Breast epithelium (tissue), 4 donors: ENCODE results near the gene NUFIP2. TPM values are rescaled to one million over a fixed set of nuclear protein-coding genes. Genes with fewer than 3 reads are reported as not detected.
"Not testable (repeated sequence)": the region's sequence is repeated elsewhere in the genome, so short reads cannot be mapped to it uniquely, and the experiment has no call there.

ENCODE experiments used
- DNase-seq, 2 donors: peaks; one replicate each; pipeline ENCODE4 v3.0.0-alpha.2; 2019; ENCODE audit warnings: low spot score in 2 of 2
- H3K27ac ChIP-seq, 2 donors: fragments of 200-600 bp; sonication (generic) in 1 of 2; one replicate each; pipeline ENCODE4 v1.5.1; 2016 to 2019; ENCODE audit warnings: mild to moderate bottlenecking in 1 of 2
- H3K27me3 ChIP-seq, 2 donors: fragments of 200-600 bp; sonication (generic) in 1 of 2; one replicate each; pipeline versions ENCODE4 v1.5.1 to v1.6.0; 2017 to 2019; ENCODE audit warnings: control low read depth in 1 of 2, mild to moderate bottlenecking in 1 of 2
- H3K36me3 ChIP-seq: fragments of 200-600 bp; one replicate; pipeline ENCODE4 v1.5.1; 2019
- H3K4me1 ChIP-seq, 2 donors: fragments of 200-600 bp; sonication (generic); one replicate each; pipeline ENCODE4 v1.5.1; 2016 to 2019; ENCODE audit warnings: control low read depth in 1 of 2
- H3K4me3 ChIP-seq, 3 donors: fragments of 200-600 bp; sonication (generic); 1 replicate in 2 of 3; 2 replicates in 1 of 3; pipeline ENCODE4 v1.5.1; 2016 to 2019; ENCODE audit warnings: mild to moderate bottlenecking in 3 of 3, moderate library complexity in 2 of 3
- H3K9me3 ChIP-seq, 2 donors: fragments of 200-600 bp; sonication (generic) in 1 of 2; one replicate each; pipeline ENCODE4 v1.5.1; 2016 to 2019; ENCODE audit warnings: control low read depth in 1 of 2
- CTCF ChIP-seq, 3 donors: fragments of 450-650 bp; IDR thresholded peaks; one replicate each; pipeline ENCODE4 v1.5.1; 2016 to 2017; ENCODE audit warnings: antibody characterized with exemption in 3 of 3, mild to moderate bottlenecking in 3 of 3, moderate library complexity in 3 of 3
- POLR2A ChIP-seq: fragments of 450-650 bp; IDR thresholded peaks from one replicate; pipeline ENCODE4 v1.6.1; 2016; ENCODE audit warnings: antibody characterized with exemption, mild to moderate bottlenecking, moderate library complexity
- POLR2AphosphoS5 ChIP-seq, 3 donors: sonication (generic); formaldehyde crosslinking; IDR thresholded peaks; one replicate each; pipeline ENCODE4 v1.6.1; 2017; ENCODE audit warnings: antibody characterized with exemption in 3 of 3
- intact Hi-C: fragments of 100-400 bp; cut with DNase I; formaldehyde crosslinking; loops from one replicate; pipeline ENCODE4 v1.15.1; 2023; ENCODE audit warnings: low total_unique reads
- total RNA-seq, 3 donors: library from RNA; depleted of rRNA; stranded (reverse); fragments of >200 nt; gene quantifications; one replicate each; pipeline ENCODE4 v1.1.0, GENCODE V29; 2016

NUFIP2 gene
- total RNA-seq, 3 donors from 2014 or later: 35.8 to 46.2 (median 36.4) TPM

GRCh38 chr17:29233301-29233700 is 60.6 kb downstream of the NUFIP2 start:
- Histone ChIP-seq H3K36me3 (no peaks in the 10 kb centered on the region), H3K9me3 (no peaks in the 10 kb centered on the region), H3K4me3 (no peak overlapping the region), H3K27ac (no peak overlapping the region), H3K4me1 (no peaks in the 10 kb centered on the region), H3K27me3 (no peaks in the 10 kb centered on the region)
- no peak for DNase-seq
- intact Hi-C loops: no loop called here
- no peak for TF ChIP-seq CTCF (IDR thresholded peaks at IDR 0.05)
- no peak for TF ChIP-seq POLR2A
- TF ChIP-seq POLR2AphosphoS5 (IDR thresholded peaks at IDR 0.05): no peak

GRCh38 chr17:29225396-29225795 is 68.6 kb downstream of the NUFIP2 start:
- TF ChIP-seq CTCF (IDR thresholded peaks at IDR 0.05) (no peak), POLR2A (no peak), POLR2AphosphoS5 (IDR thresholded peaks at IDR 0.05) (no peak)
- H3K9me3 ChIP-seq: no peaks in the 10 kb centered on the region
- no peak overlapping the region for H3K27ac ChIP-seq
- no peaks in the 10 kb centered on the region for H3K36me3 ChIP-seq
- H3K4me3 ChIP-seq: no peak overlapping the region
- no peaks in the 10 kb centered on the region for H3K4me1 ChIP-seq
- DNase-seq: no peak
- H3K27me3 ChIP-seq: no peaks in the 10 kb centered on the region
- intact Hi-C loops: no loop called here

- H3K4me1 ChIP-seq, DNase-seq, H3K36me3 ChIP-seq, H3K4me3 ChIP-seq, intact Hi-C loops, H3K27me3 ChIP-seq, H3K9me3 ChIP-seq, H3K27ac ChIP-seq: not testable (repeated sequence)
Measured at GRCh38 chr17:29221338-29221737, 72.6 kb downstream of the NUFIP2 start.

- no peaks in the 10 kb centered on the region for H3K9me3 ChIP-seq
- peak; percentile 56 to 60 for DNase-seq
- intact Hi-C loops: loop anchor here (2.0 kb wide), 1 partner anchor 73 kb away; no protein-coding TSS in a partner anchor
- H3K4me1 ChIP-seq: no peaks in the 10 kb centered on the region
- H3K36me3 ChIP-seq: no peaks in the 10 kb centered on the region
- H3K27me3 ChIP-seq: no peaks in the 10 kb centered on the region
- no peak overlapping the region for H3K4me3 ChIP-seq
- no peak overlapping the region for H3K27ac ChIP-seq
- TF ChIP-seq POLR2A (no peak), CTCF (IDR thresholded peaks at IDR 0.05) (peak; percentile 78 to 94 (median 92)), POLR2AphosphoS5 (IDR thresholded peaks at IDR 0.05) (no peak)
Measured at GRCh38 chr17:29219378-29220047, 74.4 kb downstream of the NUFIP2 start.

GRCh38 chr17:29216856-29217255 is 77.1 kb downstream of the NUFIP2 start:
- H3K9me3 ChIP-seq: no peaks in the 10 kb centered on the region
- H3K27ac ChIP-seq: no peak overlapping the region
- no peak for DNase-seq
- TF ChIP-seq CTCF (IDR thresholded peaks at IDR 0.05) (no peak), POLR2A (no peak), POLR2AphosphoS5 (IDR thresholded peaks at IDR 0.05) (no peak)
- intact Hi-C loops: no loop called here
- H3K36me3 ChIP-seq: no peaks in the 10 kb centered on the region
- H3K4me1 ChIP-seq: no peaks in the 10 kb centered on the region
- H3K4me3 ChIP-seq: no peak overlapping the region
- no peaks in the 10 kb centered on the region for H3K27me3 ChIP-seq
